ENCODE results near the gene MMS22L.

The MMS22L gene

DNA sequence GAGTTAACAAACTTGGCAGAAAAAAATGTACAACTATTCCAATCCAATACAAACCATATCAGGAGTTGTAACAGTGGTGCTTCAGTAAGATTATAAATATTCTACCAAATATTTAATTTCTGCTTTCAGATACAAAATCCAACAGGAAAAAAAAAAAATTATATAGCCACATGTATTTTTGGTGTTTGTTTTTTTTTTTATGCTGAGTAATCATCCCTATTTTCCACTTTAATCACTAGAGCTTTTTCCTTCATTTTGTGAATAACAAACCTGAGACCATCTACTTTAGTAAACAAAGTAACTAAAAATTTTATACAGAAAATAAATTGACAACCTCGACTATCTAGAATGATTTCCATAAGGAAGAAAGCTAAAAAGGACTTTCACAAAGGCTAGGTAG is 36.2 kb downstream of the MMS22L start:
- no peak overlapping the region for H3K4me2 ChIP-seq
- H3K9me3 ChIP-seq: peaks cover 18% of the 10 kb centered on the region
- TF ChIP-seq Cebpa-rat (IDR thresholded peaks at IDR 0.05): no peak
- no peaks in the 10 kb centered on the region for H3K4me1 ChIP-seq
- no peaks in the 10 kb centered on the region for H4K20me1 ChIP-seq
- no peak overlapping the region for H3K27ac ChIP-seq
- H3K4me3 ChIP-seq: no peak overlapping the region
- H3K27me3 ChIP-seq: no peaks in the 10 kb centered on the region
- H3K36me3 ChIP-seq: peaks cover 65% of the 10 kb centered on the region
- no peak overlapping the region for H3K9ac ChIP-seq

DNA sequence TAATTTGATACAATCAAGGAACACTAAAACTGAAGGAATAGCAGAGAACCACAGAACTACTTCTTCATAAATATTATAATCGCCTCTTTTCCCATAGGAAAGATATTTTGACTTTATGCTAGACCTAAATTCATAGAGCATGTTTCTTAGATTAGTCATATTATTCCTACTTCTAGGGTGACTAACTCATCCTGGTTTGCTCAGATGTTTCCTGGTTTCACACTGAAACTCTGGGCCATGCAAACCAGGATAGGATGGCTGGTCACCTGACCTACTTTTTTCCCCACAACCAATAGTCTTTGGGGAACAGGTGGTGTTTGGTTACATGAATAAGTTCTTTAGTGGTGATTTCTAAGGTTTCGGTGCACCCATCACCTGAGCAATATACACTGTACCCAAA is 42.8 kb downstream of the MMS22L start:
- H3K36me3 ChIP-seq: peaks cover 70% of the 10 kb centered on the region
- no peak overlapping the region for H3K27ac ChIP-seq
- no peak for TF ChIP-seq Cebpa-rat (IDR thresholded peaks at IDR 0.05)
- no peak overlapping the region for H3K4me2 ChIP-seq
- H3K9me3 ChIP-seq: peaks cover 18% of the 10 kb centered on the region
- H3K27me3 ChIP-seq: no peaks in the 10 kb centered on the region
- no peak overlapping the region for H3K4me3 ChIP-seq
- no peaks in the 10 kb centered on the region for H3K4me1 ChIP-seq
- no peaks in the 10 kb centered on the region for H4K20me1 ChIP-seq
- H3K9ac ChIP-seq: no peak overlapping the region

DNA sequence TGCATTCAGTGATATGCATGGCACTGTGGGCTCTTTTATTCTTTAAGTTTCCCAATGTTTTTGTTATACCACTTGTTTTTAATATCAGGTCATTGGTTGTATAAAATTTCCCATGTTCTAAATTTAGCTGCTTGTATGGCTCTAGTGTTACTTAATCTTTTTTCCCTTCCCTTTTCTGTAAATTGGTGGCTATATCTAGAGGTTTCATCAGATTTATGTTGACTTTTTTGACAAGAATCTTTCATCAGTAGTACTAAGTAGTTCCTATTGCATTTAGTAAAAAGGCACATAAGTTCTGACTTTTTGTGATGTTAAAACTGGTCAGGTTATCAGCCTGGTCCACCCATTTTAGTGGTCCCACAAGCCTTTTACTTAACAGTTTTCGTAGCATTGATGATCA is 51.1 kb downstream of the MMS22L start:
- H3K4me2 ChIP-seq: no peak overlapping the region
- TF ChIP-seq Cebpa-rat (IDR thresholded peaks at IDR 0.05): no peak
- H3K9me3 ChIP-seq: no peaks in the 10 kb centered on the region
- no peaks in the 10 kb centered on the region for H4K20me1 ChIP-seq
- no peaks in the 10 kb centered on the region for H3K4me1 ChIP-seq
- no peak overlapping the region for H3K27ac ChIP-seq
- peaks cover 45% of the 10 kb centered on the region for H3K36me3 ChIP-seq
- no peak overlapping the region for H3K9ac ChIP-seq
- no peaks in the 10 kb centered on the region for H3K27me3 ChIP-seq
- no peak overlapping the region for H3K4me3 ChIP-seq

DNA sequence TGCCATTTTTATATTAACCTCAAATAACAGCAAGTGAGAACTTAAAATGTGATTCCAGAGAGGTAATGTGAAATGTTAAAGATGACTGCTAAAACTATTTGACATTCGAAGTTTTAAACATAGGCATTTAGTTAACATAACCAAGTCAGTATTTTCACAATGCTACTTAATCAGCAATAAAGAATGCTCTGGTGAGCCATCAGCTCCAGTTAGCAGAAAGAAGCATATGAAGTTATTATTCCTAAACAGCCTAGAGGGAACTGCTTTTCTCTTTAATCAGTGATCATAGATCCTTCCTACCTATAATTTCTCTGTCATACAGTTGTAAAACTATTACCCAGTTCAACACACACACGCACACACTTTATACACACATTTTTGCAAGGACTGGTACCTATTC is 60.1 kb downstream of the MMS22L start:
- Histone ChIP-seq H4K20me1 (no peaks in the 10 kb centered on the region), H3K4me3 (no peak overlapping the region), H3K9me3 (no peaks in the 10 kb centered on the region), H3K4me1 (no peaks in the 10 kb centered on the region), H3K27me3 (no peaks in the 10 kb centered on the region), H3K36me3 (peaks cover 21% of the 10 kb centered on the region; the same call in 1 of the 2 replicates), H3K4me2 (no peak overlapping the region), H3K27ac (no peak overlapping the region), H3K9ac (no peak overlapping the region)
- TF ChIP-seq Cebpa-rat (IDR thresholded peaks at IDR 0.05): no peak

DNA sequence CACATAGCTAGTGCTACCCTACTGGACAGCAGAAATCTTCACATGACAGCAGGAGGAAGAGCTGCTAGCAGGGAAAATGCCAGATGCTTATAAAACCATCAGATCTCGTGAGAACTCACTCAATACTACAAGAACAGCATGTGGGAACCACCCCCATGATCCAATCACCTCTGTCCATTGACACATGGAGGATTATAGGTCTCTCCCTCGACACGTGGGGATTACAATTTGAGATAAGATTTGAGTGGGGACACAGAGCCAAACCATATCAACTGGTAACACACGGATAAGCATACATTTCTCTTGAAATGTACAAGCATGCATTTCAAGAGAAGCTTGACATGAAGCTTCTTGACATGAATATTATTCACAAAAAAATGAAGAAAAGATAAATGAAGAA is 64.1 kb downstream of the MMS22L start:
- Histone ChIP-seq H3K27ac (no peak overlapping the region), H3K4me1 (no peaks in the 10 kb centered on the region), H3K36me3 (peaks cover 9% of the 10 kb centered on the region; the same call in 1 of the 2 replicates), H3K9me3 (no peaks in the 10 kb centered on the region), H3K27me3 (no peaks in the 10 kb centered on the region), H3K4me3 (no peak overlapping the region), H3K4me2 (no peak overlapping the region), H4K20me1 (no peaks in the 10 kb centered on the region), H3K9ac (no peak overlapping the region)
- no peak for TF ChIP-seq Cebpa-rat (IDR thresholded peaks at IDR 0.05)

DNA sequence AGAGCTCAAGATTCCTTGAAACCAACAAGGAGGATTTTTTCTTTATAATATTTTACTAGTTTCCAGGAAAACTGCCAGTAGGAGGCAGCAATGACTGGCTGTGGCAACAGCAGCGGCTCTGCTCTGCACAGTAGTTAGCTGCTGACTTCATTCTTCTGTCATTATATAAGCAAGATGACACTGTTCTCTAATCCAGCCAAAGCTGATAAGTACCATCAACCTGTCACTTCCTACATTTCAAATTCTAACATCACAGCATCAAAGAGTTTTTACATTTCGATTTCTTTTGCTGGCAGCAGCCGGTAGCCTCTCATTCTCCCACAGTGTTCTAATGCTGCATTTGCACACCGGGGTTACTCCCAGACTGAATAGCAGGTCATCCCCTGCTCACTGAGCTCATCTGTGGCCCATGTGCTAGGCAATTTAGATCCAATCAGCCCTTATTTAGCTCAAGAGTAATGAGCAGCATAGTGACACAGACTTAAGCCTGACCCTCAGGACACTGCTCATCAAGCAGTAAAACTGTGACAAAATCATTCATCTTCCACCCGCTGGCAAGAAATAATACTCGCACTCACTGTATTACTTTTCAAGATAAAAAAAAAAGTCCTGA is 67.8 kb downstream of the MMS22L start:
- Histone ChIP-seq H3K9me3 (no peaks in the 10 kb centered on the region), H3K27ac (no peak overlapping the region), H3K9ac (no peak overlapping the region), H3K27me3 (no peaks in the 10 kb centered on the region), H3K4me3 (no peak overlapping the region), H3K4me1 (no peaks in the 10 kb centered on the region), H3K36me3 (peaks cover 19% of the 10 kb centered on the region; the same call in 1 of the 2 replicates), H3K4me2 (no peak overlapping the region), H4K20me1 (no peaks in the 10 kb centered on the region)
- TF ChIP-seq Cebpa-rat (IDR thresholded peaks at IDR 0.05): no peak

DNA sequence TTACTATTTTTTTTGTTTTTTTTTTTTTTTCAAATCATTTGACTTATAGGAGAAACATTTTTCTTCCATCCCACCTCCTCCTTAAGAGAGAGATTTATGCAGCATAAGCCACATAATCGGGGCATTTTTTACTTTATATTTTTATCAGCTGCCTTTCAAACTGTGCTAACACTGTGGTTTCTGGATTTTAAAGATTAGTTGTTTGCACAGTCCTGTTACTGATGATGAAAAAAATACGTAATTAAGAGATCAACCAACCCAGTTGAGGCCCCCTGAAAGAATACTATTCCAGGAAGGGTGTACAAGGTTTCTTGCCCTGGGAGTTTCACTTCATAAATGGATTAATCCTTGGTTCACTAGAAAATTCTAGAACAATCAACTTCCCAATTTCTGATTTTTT is 68.3 kb downstream of the MMS22L start:
- no peak for TF ChIP-seq Cebpa-rat (IDR thresholded peaks at IDR 0.05)
- Histone ChIP-seq H3K9ac (no peak overlapping the region), H3K4me2 (no peak overlapping the region), H3K36me3 (peaks cover 19% of the 10 kb centered on the region; the same call in 1 of the 2 replicates), H3K27me3 (no peaks in the 10 kb centered on the region), H3K9me3 (no peaks in the 10 kb centered on the region), H3K4me3 (no peak overlapping the region), H3K4me1 (no peaks in the 10 kb centered on the region), H4K20me1 (no peaks in the 10 kb centered on the region), H3K27ac (no peak overlapping the region)

DNA sequence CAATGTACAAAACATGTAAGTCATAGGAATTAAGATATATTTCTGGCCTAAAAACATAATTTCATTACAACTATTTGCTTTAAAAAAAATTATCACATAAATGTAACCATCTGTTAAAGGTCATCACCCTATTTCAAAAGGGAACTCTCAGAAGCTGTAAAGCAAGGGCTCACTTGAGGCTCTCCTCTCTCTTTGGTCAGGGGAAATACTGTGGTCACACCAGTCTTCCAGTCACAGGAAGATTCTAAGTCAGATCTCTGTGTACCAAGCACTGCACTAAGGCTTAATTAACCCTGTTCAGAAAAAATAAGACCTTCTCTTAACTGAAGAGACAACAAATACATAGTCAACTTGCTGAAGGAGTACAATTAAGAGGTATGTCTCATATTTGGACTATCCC is 75.6 kb downstream of the MMS22L start:
- no peaks in the 10 kb centered on the region for H4K20me1 ChIP-seq
- H3K4me1 ChIP-seq: peaks cover 7% of the 10 kb centered on the region; the same call in 1 of the 2 replicates
- no peak for TF ChIP-seq Cebpa-rat (IDR thresholded peaks at IDR 0.05)
- H3K4me2 ChIP-seq: no peak overlapping the region
- no peaks in the 10 kb centered on the region for H3K27me3 ChIP-seq
- no peaks in the 10 kb centered on the region for H3K9me3 ChIP-seq
- H3K27ac ChIP-seq: no peak overlapping the region
- no peak overlapping the region for H3K4me3 ChIP-seq
- H3K9ac ChIP-seq: no peak overlapping the region
- H3K36me3 ChIP-seq: peaks cover 3% of the 10 kb centered on the region; the same call in 1 of the 2 replicates

DNA sequence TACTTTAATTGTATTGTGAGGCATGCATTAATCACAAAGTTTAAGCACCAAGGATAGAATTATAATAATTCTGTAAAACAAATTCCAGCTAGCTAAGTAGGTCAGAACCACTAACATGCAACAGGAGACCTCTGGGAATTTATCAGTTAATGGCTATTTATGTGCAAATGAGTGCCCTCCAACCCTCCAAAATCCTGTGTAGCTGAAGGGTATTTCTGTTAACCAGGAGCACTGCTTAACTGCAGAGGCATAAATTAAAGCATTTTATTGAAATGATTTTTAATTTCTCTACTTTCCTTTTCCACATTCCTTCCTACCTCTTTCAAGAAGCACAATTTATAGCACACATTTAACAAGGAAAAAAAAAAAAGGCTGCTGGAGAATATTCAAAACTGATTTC is 77.0 kb downstream of the MMS22L start:
- Histone ChIP-seq H3K4me3 (no peak overlapping the region), H3K4me2 (no peak overlapping the region), H3K9ac (no peak overlapping the region), H3K9me3 (no peaks in the 10 kb centered on the region), H3K27me3 (no peaks in the 10 kb centered on the region), H3K36me3 (no peaks in the 10 kb centered on the region; the same call in 1 of the 2 replicates), H4K20me1 (no peaks in the 10 kb centered on the region), H3K27ac (no peak overlapping the region), H3K4me1 (peaks cover 7% of the 10 kb centered on the region; the same call in 1 of the 2 replicates)
- no peak for TF ChIP-seq Cebpa-rat (IDR thresholded peaks at IDR 0.05)

DNA sequence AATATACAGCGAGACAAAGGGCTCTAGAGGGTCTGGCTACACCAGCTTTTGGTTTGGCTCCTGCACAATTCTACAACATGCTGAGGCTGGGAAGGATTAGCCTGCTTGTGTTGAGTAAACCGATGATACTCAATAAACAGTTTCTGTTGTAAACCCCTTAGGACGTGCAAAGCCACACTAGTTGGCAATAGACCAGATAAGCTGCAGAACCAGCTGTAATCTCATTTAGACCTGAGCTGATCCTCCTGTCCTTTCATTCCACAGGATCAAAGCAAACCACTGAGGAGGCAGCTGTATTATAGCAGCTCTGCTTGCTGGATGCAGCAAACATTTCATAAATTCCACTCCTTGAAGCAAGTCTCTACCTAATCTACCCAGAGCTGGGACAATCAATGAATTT is 79.7 kb downstream of the MMS22L start:
- Histone ChIP-seq H3K36me3 (peaks cover 2% of the 10 kb centered on the region; the same call in 1 of the 2 replicates), H3K4me1 (peaks cover 7% of the 10 kb centered on the region; the same call in 1 of the 2 replicates), H4K20me1 (no peaks in the 10 kb centered on the region), H3K4me3 (no peak overlapping the region), H3K9me3 (no peaks in the 10 kb centered on the region), H3K4me2 (no peak overlapping the region), H3K27me3 (no peaks in the 10 kb centered on the region), H3K27ac (no peak overlapping the region), H3K9ac (no peak overlapping the region)
- TF ChIP-seq Cebpa-rat (IDR thresholded peaks at IDR 0.05): no peak

Data from BLaER1 (cell line).